ENCODE results near the gene PIK3AP1. TPM values are rescaled to one million over a fixed set of nuclear protein-coding genes. Genes with fewer than 3 reads are reported as not detected.

The PIK3AP1 gene
- total RNA-seq, 1 experiment from 2014 or later: 3.7 TPM

Other genes starting within 250 kb of the PIK3AP1 start
- 0.18 TPM in 1 of 2 replicates, not detected in the other for gene TLL2, start 206.6 kb downstream of the PIK3AP1 start, total RNA-seq (2014; rRNA removed)
- gene TM9SF3, start 133.5 kb downstream of the PIK3AP1 start, total RNA-seq (2014; rRNA removed): 39.2 and 47.0 TPM in 2 replicates
- gene LCOR, start 111.8 kb upstream of the PIK3AP1 start, total RNA-seq (2014; rRNA removed): 10.5 and 21.0 TPM in 2 replicates

Measured in PC-3 (cell line).